Measurements from ENCODE around the gene MTMR3. TPM values are rescaled to one million over a fixed set of nuclear protein-coding genes. Genes with fewer than 3 reads are reported as not detected.

MTMR3 gene
- total and polyA plus RNA-seq, 2 experiments from 2014 or later, result 12.6 to 22.2 TPM

DNA sequence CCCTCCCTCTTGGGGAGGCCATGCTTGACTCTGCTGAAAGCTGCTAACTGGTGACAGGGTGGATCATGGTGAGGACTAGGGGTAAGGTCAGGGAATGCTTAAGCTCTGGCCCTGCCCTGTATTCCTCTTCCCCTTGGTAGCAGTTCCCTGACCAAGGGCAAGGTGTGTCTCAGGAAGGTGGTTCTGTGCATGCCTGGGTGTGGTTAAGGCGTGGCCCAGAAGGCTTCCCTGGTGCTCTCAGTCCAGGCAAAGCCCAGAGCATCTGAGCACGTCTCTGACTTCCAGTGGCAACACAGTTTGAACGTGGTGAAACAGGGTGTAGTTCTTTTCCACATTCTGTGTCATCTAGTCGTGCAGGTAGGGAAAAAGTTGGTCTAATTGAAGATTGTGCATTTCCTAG is 144.2 kb downstream of the MTMR3 start:
- H3K36me3 ChIP-seq (ENCODE audit: low read depth), result peaks cover 27% of the 10 kb centered on the region; the same call in 1 of the 2 replicates
- no peak overlapping the region for H2AFZ ChIP-seq
- H3K27ac ChIP-seq, result no peak overlapping the region
- no peaks in the 10 kb centered on the region for H4K20me1 ChIP-seq (ENCODE audit: insufficient read depth)
- H3K27me3 ChIP-seq (replicated peaks; ENCODE audit: insufficient read depth), result no peaks in the 10 kb centered on the region
- TF ChIP-seq EZH2 (IDR thresholded peaks at IDR 0.05; ENCODE audit: insufficient read depth, poor library complexity, severe bottlenecking) (no peak), EZH2phosphoT487 (IDR thresholded peaks at IDR 0.05; ENCODE audit: insufficient read depth, low read depth) (no peak)
- H3K4me3 ChIP-seq, result no peak overlapping the region
- in situ Hi-C loops (cut with MboI), result no loop called here
- H3F3A ChIP-seq (ENCODE audit: insufficient read depth), result no peaks in the 10 kb centered on the region
- WGBS, 2 experiments (ENCODE audit: low coverage in 1 of 2, low lambda C conversion rate in 2 of 2, missing lambda C conversion rate in 2 of 2), result 78 to 88% methylated on average over 4 of the region's 4 CpGs
- no peak overlapping the region for H3K4me2 ChIP-seq (ENCODE audit: unreplicated experiment)
- H3K79me2 ChIP-seq (ENCODE audit: insufficient read depth), result no peaks in the 10 kb centered on the region
- no peak overlapping the region for H3K9ac ChIP-seq
- no peaks in the 10 kb centered on the region for H3K9me2 ChIP-seq (ENCODE audit: insufficient read depth)
- H3K4me1 ChIP-seq (ENCODE audit: insufficient read depth), result peaks cover 7% of the 10 kb centered on the region; the same call in 1 of the 2 replicates
- no peak for DNase-seq
- no peaks in the 10 kb centered on the region for H3K9me3 ChIP-seq (ENCODE audit: low read depth)

DNA sequence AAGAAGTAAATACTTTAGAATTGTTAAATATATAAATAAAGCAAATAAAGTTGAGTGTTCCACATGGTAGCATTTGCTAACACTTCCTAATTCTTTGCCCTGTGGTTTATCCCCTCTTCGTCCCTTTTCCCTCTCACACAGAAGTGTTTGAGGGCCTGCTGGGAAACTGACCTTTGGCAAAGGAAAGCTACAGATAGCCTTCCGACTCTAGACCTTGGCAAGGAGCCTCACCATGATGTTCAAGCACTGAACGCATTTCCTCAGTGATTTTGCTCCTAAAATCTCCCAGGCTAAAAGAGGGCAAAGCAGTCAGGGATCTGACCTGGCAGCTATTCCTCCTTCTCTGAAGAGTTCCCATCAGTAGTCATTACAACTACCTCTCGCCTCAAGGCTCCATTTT is 144.8 kb downstream of the MTMR3 start:
- no peak overlapping the region for H3K9ac ChIP-seq
- no peaks in the 10 kb centered on the region for H3K9me3 ChIP-seq (ENCODE audit: low read depth)
- WGBS, 2 experiments (ENCODE audit: low coverage in 1 of 2, low lambda C conversion rate in 2 of 2, missing lambda C conversion rate in 2 of 2), result 92% methylated on average over 4 of the region's 4 CpGs
- H3K27me3 ChIP-seq (replicated peaks; ENCODE audit: insufficient read depth), result no peaks in the 10 kb centered on the region
- H3K9me2 ChIP-seq (ENCODE audit: insufficient read depth), result no peaks in the 10 kb centered on the region
- DNase-seq, result no peak
- in situ Hi-C loops (cut with MboI), result no loop called here
- no peak overlapping the region for H3K4me2 ChIP-seq (ENCODE audit: unreplicated experiment)
- H3K4me1 ChIP-seq (ENCODE audit: insufficient read depth), result peaks cover 7% of the 10 kb centered on the region; the same call in 1 of the 2 replicates
- no peaks in the 10 kb centered on the region for H4K20me1 ChIP-seq (ENCODE audit: insufficient read depth)
- no peak overlapping the region for H3K27ac ChIP-seq
- H3K79me2 ChIP-seq (ENCODE audit: insufficient read depth), result no peaks in the 10 kb centered on the region
- no peak overlapping the region for H2AFZ ChIP-seq
- H3K36me3 ChIP-seq (ENCODE audit: low read depth), result peaks cover 27% of the 10 kb centered on the region; the same call in 1 of the 2 replicates
- TF ChIP-seq EZH2phosphoT487 (IDR thresholded peaks at IDR 0.05; ENCODE audit: insufficient read depth, low read depth) (no peak), EZH2 (IDR thresholded peaks at IDR 0.05; ENCODE audit: insufficient read depth, poor library complexity, severe bottlenecking) (no peak)
- H3K4me3 ChIP-seq, result no peak overlapping the region
- H3F3A ChIP-seq (ENCODE audit: insufficient read depth), result no peaks in the 10 kb centered on the region

DNA sequence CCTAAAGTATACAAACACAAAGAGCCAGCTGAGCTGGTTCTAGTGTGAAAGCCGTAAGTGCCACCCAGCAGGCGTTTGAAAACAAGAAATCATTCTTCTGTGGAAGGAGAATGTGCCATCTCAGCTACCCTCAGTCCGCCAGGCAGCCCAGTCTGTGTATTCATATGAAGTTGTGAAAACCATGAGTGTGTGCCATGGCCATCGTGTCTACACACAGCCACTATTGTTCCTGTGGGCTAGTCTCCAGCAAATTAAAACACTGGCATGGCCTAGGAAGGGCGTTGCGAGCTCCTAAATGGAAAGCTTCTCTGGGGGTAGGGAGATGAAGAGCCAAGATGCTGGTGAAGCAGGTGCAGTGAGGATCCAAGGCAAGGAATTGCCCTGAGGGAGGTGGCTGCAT is 145.8 kb downstream of the MTMR3 start:
- Histone ChIP-seq H3K27ac (no peak overlapping the region), H3K36me3 (ENCODE audit: low read depth) (peaks cover 27% of the 10 kb centered on the region; the same call in 1 of the 2 replicates), H3K4me2 (ENCODE audit: unreplicated experiment) (no peak overlapping the region), H3K9ac (no peak overlapping the region), H3K79me2 (ENCODE audit: insufficient read depth) (no peaks in the 10 kb centered on the region), H3K9me2 (ENCODE audit: insufficient read depth) (no peaks in the 10 kb centered on the region), H3F3A (ENCODE audit: insufficient read depth) (no peaks in the 10 kb centered on the region), H2AFZ (no peak overlapping the region), H3K4me1 (ENCODE audit: insufficient read depth) (no peaks in the 10 kb centered on the region), H3K4me3 (no peak overlapping the region), H4K20me1 (ENCODE audit: insufficient read depth) (no peaks in the 10 kb centered on the region), H3K9me3 (ENCODE audit: low read depth) (no peaks in the 10 kb centered on the region), H3K27me3 (replicated peaks; ENCODE audit: insufficient read depth) (no peaks in the 10 kb centered on the region)
- in situ Hi-C loops (cut with MboI), result no loop called here
- TF ChIP-seq EZH2phosphoT487 (IDR thresholded peaks at IDR 0.05; ENCODE audit: insufficient read depth, low read depth) (no peak), EZH2 (IDR thresholded peaks at IDR 0.05; ENCODE audit: insufficient read depth, poor library complexity, severe bottlenecking) (no peak)
- DNase-seq, result no peak
- WGBS, 2 experiments (ENCODE audit: low coverage in 1 of 2, low lambda C conversion rate in 2 of 2, missing lambda C conversion rate in 2 of 2), result 86 to 91% methylated on average over 6 of the region's 6 CpGs

- Histone ChIP-seq H3K27ac (no peak overlapping the region), H3K79me2 (ENCODE audit: insufficient read depth) (no peaks in the 10 kb centered on the region), H3K9me2 (ENCODE audit: insufficient read depth) (no peaks in the 10 kb centered on the region), H3K9me3 (ENCODE audit: low read depth) (no peaks in the 10 kb centered on the region), H3K36me3 (ENCODE audit: low read depth) (peaks cover 19% of the 10 kb centered on the region; the same call in 1 of the 2 replicates), H3K4me2 (ENCODE audit: unreplicated experiment) (no peak overlapping the region), H3K27me3 (replicated peaks; ENCODE audit: insufficient read depth) (no peaks in the 10 kb centered on the region), H3K4me3 (no peak overlapping the region), H3K4me1 (ENCODE audit: insufficient read depth) (no peaks in the 10 kb centered on the region), H3F3A (ENCODE audit: insufficient read depth) (no peaks in the 10 kb centered on the region), H3K9ac (no peak overlapping the region), H2AFZ (no peak overlapping the region), H4K20me1 (ENCODE audit: insufficient read depth) (no peaks in the 10 kb centered on the region)
- no peak for TF ChIP-seq EZH2 (IDR thresholded peaks at IDR 0.05; ENCODE audit: insufficient read depth, poor library complexity, severe bottlenecking)
- no peak for TF ChIP-seq EZH2phosphoT487 (IDR thresholded peaks at IDR 0.05; ENCODE audit: insufficient read depth, low read depth)
- DNase-seq, result no peak
- in situ Hi-C loops (cut with MboI), result no loop called here
Measured at GRCh38 chr22:30029512-30029911, 146.5 kb downstream of the MTMR3 start.

GRCh38 chr22:30030329-30030728 is 147.4 kb downstream of the MTMR3 start:
- in situ Hi-C loops (cut with MboI), result no loop called here
- no peak for DNase-seq
- TF ChIP-seq EZH2 (IDR thresholded peaks at IDR 0.05; ENCODE audit: insufficient read depth, poor library complexity, severe bottlenecking) (no peak), EZH2phosphoT487 (IDR thresholded peaks at IDR 0.05; ENCODE audit: insufficient read depth, low read depth) (no peak)
- H3K4me1 ChIP-seq (ENCODE audit: insufficient read depth), result no peaks in the 10 kb centered on the region
- H3K79me2 ChIP-seq (ENCODE audit: insufficient read depth), result no peaks in the 10 kb centered on the region
- no peak overlapping the region for H2AFZ ChIP-seq
- no peaks in the 10 kb centered on the region for H4K20me1 ChIP-seq (ENCODE audit: insufficient read depth)
- H3K4me3 ChIP-seq, result no peak overlapping the region
- no peak overlapping the region for H3K27ac ChIP-seq
- no peaks in the 10 kb centered on the region for H3F3A ChIP-seq (ENCODE audit: insufficient read depth)
- 89 to 93% methylated on average over 5 of the region's 5 CpGs for WGBS, 2 experiments (ENCODE audit: low coverage in 1 of 2, low lambda C conversion rate in 2 of 2, missing lambda C conversion rate in 2 of 2)
- no peaks in the 10 kb centered on the region for H3K27me3 ChIP-seq (replicated peaks; ENCODE audit: insufficient read depth)
- no peak overlapping the region for H3K9ac ChIP-seq
- H3K9me3 ChIP-seq (ENCODE audit: low read depth), result no peaks in the 10 kb centered on the region
- no peaks in the 10 kb centered on the region for H3K9me2 ChIP-seq (ENCODE audit: insufficient read depth)
- peaks cover 17% of the 10 kb centered on the region; the same call in 1 of the 2 replicates for H3K36me3 ChIP-seq (ENCODE audit: low read depth)
- H3K4me2 ChIP-seq (ENCODE audit: unreplicated experiment), result no peak overlapping the region

Measured in GM23248 (cell line).